SH-SY5Y (cell line): ENCODE measurements around the gene SLC7A14.

Experiments
- GATA2 ChIP-seq: IDR thresholded peaks from 2 replicates; pipeline ENCODE4 v1.6.1; 2011; ENCODE audit warnings: mild to moderate bottlenecking, low read depth, low read length
- GATA3 ChIP-seq: IDR thresholded peaks from 2 replicates; pipeline ENCODE4 v1.6.1; 2011; ENCODE audit warnings: low read depth, mild to moderate bottlenecking, low read length, moderate library complexity

DNA sequence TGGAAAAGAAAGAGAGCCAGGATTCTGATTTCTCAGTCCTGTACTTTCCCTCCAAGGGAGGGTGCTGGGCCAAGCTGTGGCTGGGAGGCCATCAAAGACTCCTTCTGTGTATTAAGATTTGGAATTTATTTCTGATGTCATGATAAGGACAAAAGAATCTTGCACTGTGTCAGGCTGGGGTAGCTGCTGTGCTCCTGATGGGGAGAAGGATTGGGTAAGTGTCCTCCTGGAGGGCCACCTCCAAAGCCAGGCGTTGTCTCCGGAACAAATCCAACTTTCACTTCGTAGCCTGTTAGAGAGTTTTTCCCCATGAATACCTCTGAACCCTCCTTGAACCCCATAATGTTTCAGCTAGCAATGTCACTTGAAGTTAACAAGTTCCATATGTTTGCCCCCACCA lies 137.3 kb downstream of the SLC7A14 start:
- TF ChIP-seq GATA2: no peak
- TF ChIP-seq GATA3: no peak
